HAP-1 (cell line): ENCODE results near the gene KLC1.

Experiments
- DNase-seq, 2 experiments: peaks; one replicate each; pipeline ENCODE4 v3.0.0-alpha.2; 2016 to 2020; ENCODE audit warnings: low spot score in 2 of 2
- H3K27me3 ChIP-seq: fragments of 250-450 bp; sonication (Bioruptor Pico); 2 replicates; pipeline ENCODE4 v1.5.1; 2020; ENCODE audit warnings: low read depth, mild to moderate bottlenecking, moderate library complexity
- H3K36me3 ChIP-seq: fragments of 250-450 bp; sonication (Bioruptor Pico); replicated peaks from 2 replicates; pipeline ENCODE4 v1.5.1; 2020; ENCODE audit warnings: mild to moderate bottlenecking
- H3K4me1 ChIP-seq: fragments of 250-450 bp; sonication (Bioruptor Pico); 2 replicates; pipeline ENCODE4 v1.5.1; 2020; ENCODE audit warnings: mild to moderate bottlenecking
- H3K4me3 ChIP-seq: fragments of 250-450 bp; sonication (Bioruptor Pico); 2 replicates; pipeline ENCODE4 v1.5.1; 2020; ENCODE audit warnings: mild to moderate bottlenecking, moderate library complexity
- H3K9me3 ChIP-seq: fragments of 250-450 bp; sonication (Bioruptor Pico); 2 replicates; pipeline ENCODE4 v1.5.1; 2020; ENCODE audit warnings: mild to moderate bottlenecking, moderate library complexity
- in situ Hi-C: fragments of 300-500 bp; cut with MboI; formaldehyde crosslinking; loops from 3 replicates; pipeline ENCODE4 v1.14.3; 2020; ENCODE audit warnings: low sequenced_read_pairs, inconsistent platforms, mixed read lengths

Gene KLC1

GRCh38 chr14:103712633-103713247, 83.7 kb downstream of the KLC1 start:
- peaks cover 7% of the 10 kb centered on the region for H3K4me1 ChIP-seq
- peaks cover 52% of the 10 kb centered on the region for H3K36me3 ChIP-seq
- in situ Hi-C loops = no loop called here
- H3K27me3 ChIP-seq = no peaks in the 10 kb centered on the region
- no peak for DNase-seq
- no peak overlapping the region for H3K4me3 ChIP-seq
- H3K9me3 ChIP-seq = no peaks in the 10 kb centered on the region

GRCh38 chr14:103713304-103714062, 84.5 kb downstream of the KLC1 start:
- H3K36me3 ChIP-seq = peaks cover 45% of the 10 kb centered on the region
- H3K4me3 ChIP-seq = peak overlapping the region; percentile 58
- peaks cover 7% of the 10 kb centered on the region for H3K4me1 ChIP-seq

GRCh38 chr14:103714063-103714724, 85.2 kb downstream of the KLC1 start:
- H3K36me3 ChIP-seq = peaks cover 38% of the 10 kb centered on the region
- peaks cover 7% of the 10 kb centered on the region for H3K4me1 ChIP-seq
- DNase-seq = no peak
- H3K9me3 ChIP-seq = no peaks in the 10 kb centered on the region
- in situ Hi-C loops = no loop called here
- peak overlapping the region; percentile 58 for H3K4me3 ChIP-seq
- H3K27me3 ChIP-seq = no peaks in the 10 kb centered on the region

More at GRCh38 chr14:103713304-103714062, 84.5 kb downstream of the KLC1 start:
- DNase-seq = no peak
- in situ Hi-C loops = no loop called here
- Histone ChIP-seq H3K9me3 (no peaks in the 10 kb centered on the region), H3K27me3 (no peaks in the 10 kb centered on the region)

- Histone ChIP-seq H3K4me3 (peak within 1 kb of the TSS; percentile 58), H3K27me3 (no peaks in the 10 kb centered on the region), H3K4me1 (peaks cover 7% of the 10 kb centered on the region), H3K9me3 (no peaks in the 10 kb centered on the region), H3K36me3 (peaks cover 28% of the 10 kb centered on the region)
- DNase-seq = peak; percentile 97 to 99
- in situ Hi-C loops = no loop called here
Observed at GRCh38 chr14:103715052-103716000, 86.3 kb downstream of the KLC1 start, which contains the start of the genes XRCC3 and ZFYVE21. TSS of gene XRCC3 (minus strand) at chr14:103715451. CDS start at chr14:103711087, 4,364 bp downstream. TSS of gene ZFYVE21 (plus strand) at chr14:103715810. CDS start at chr14:103715842, 32 bp downstream.

GRCh38 chr14:103716091-103716801, 87.2 kb downstream of the KLC1 start:
- no peaks in the 10 kb centered on the region for H3K9me3 ChIP-seq
- in situ Hi-C loops = no loop called here
- peak overlapping the region; percentile 58 for H3K4me3 ChIP-seq
- peaks cover 6% of the 10 kb centered on the region for H3K4me1 ChIP-seq
- DNase-seq = no peak
- H3K27me3 ChIP-seq = no peaks in the 10 kb centered on the region
- H3K36me3 ChIP-seq = peaks cover 22% of the 10 kb centered on the region

GRCh38 chr14:103716899-103717411, 87.9 kb downstream of the KLC1 start:
- Histone ChIP-seq H3K36me3 (peaks cover 17% of the 10 kb centered on the region), H3K4me3 (peak overlapping the region; percentile 58), H3K4me1 (peaks cover 3% of the 10 kb centered on the region), H3K27me3 (no peaks in the 10 kb centered on the region), H3K9me3 (no peaks in the 10 kb centered on the region)
- in situ Hi-C loops = no loop called here
- no peak for DNase-seq

GRCh38 chr14:103718572-103718971, 89.6 kb downstream of the KLC1 start:
- no peaks in the 10 kb centered on the region for H3K27me3 ChIP-seq
- H3K36me3 ChIP-seq = peaks cover 6% of the 10 kb centered on the region
- H3K4me3 ChIP-seq = no peak overlapping the region
- H3K9me3 ChIP-seq = no peaks in the 10 kb centered on the region
- DNase-seq = no peak
- peaks cover 3% of the 10 kb centered on the region for H3K4me1 ChIP-seq
- in situ Hi-C loops = no loop called here

GRCh38 chr14:103719751-103720150, 90.7 kb downstream of the KLC1 start:
- Histone ChIP-seq H3K36me3 (peaks cover 3% of the 10 kb centered on the region), H3K9me3 (no peaks in the 10 kb centered on the region), H3K4me1 (no peaks in the 10 kb centered on the region; the same call in none of the 2 replicates), H3K4me3 (no peak overlapping the region), H3K27me3 (no peaks in the 10 kb centered on the region)
- in situ Hi-C loops = no loop called here
- no peak for DNase-seq

GRCh38 chr14:103721334-103722120, 92.5 kb downstream of the KLC1 start:
- no peak overlapping the region for H3K4me3 ChIP-seq
- peaks cover 9% of the 10 kb centered on the region; the same call in 1 of the 2 replicates for H3K36me3 ChIP-seq
- no peaks in the 10 kb centered on the region; the same call in 1 of the 2 replicates for H3K4me1 ChIP-seq
- H3K9me3 ChIP-seq = no peaks in the 10 kb centered on the region
- H3K27me3 ChIP-seq = no peaks in the 10 kb centered on the region
- no peak for DNase-seq
- in situ Hi-C loops = no loop called here

GRCh38 chr14:103723748-103724081, 94.7 kb downstream of the KLC1 start:
- no peak for DNase-seq
- no peaks in the 10 kb centered on the region for H3K4me1 ChIP-seq
- in situ Hi-C loops = no loop called here
- H3K9me3 ChIP-seq = no peaks in the 10 kb centered on the region
- H3K4me3 ChIP-seq = no peak overlapping the region
- no peaks in the 10 kb centered on the region for H3K27me3 ChIP-seq
- H3K36me3 ChIP-seq = peaks cover 17% of the 10 kb centered on the region

GRCh38 chr14:103724116-103724515, 95.1 kb downstream of the KLC1 start:
- no peak overlapping the region for H3K4me3 ChIP-seq
- DNase-seq = no peak
- no peaks in the 10 kb centered on the region for H3K27me3 ChIP-seq
- peaks cover 21% of the 10 kb centered on the region for H3K36me3 ChIP-seq
- in situ Hi-C loops = no loop called here
- H3K9me3 ChIP-seq = no peaks in the 10 kb centered on the region
- no peaks in the 10 kb centered on the region for H3K4me1 ChIP-seq
